Measurements from ENCODE around the gene CLEC12A.
"Not testable (repeated sequence)": the region's sequence is repeated elsewhere in the genome, so short reads cannot be mapped to it uniquely, and the experiment has no call there.

CLEC12A gene

GRCh38 chr12:9973949-9974348 lies 2.7 kb downstream of the CLEC12A start:
- DNase-seq: no peak

GRCh38 chr12:9974731-9975130 lies 3.5 kb downstream of the CLEC12A start:
- not testable (repeated sequence) for DNase-seq

- DNase-seq: no peak
Measured at GRCh38 chr12:9975614-9976013, 4.4 kb downstream of the CLEC12A start.

- DNase-seq: not testable (repeated sequence)
Measured at GRCh38 chr12:9976626-9977025, 5.4 kb downstream of the CLEC12A start.

- no peak for DNase-seq
Measured at GRCh38 chr12:9977916-9978315, 6.7 kb downstream of the CLEC12A start.

- DNase-seq: no peak
Measured at GRCh38 chr12:9980126-9980525, 8.9 kb downstream of the CLEC12A start.

GRCh38 chr12:9991876-9992275 lies 20.7 kb downstream of the CLEC12A start:
- no peak for DNase-seq

GRCh38 chr12:9992296-9992695 lies 21.1 kb downstream of the CLEC12A start:
- DNase-seq: no peak

GRCh38 chr12:9999016-9999415 lies 27.8 kb downstream of the CLEC12A start, which contains the start of gene CLEC1B:
Gene CLEC1B, minus strand, starts transcription at chr12:9999121. Its CDS starts 21 bp downstream, at chr12:9999100.
- DNase-seq: no peak

- DNase-seq: no peak
Measured at GRCh38 chr12:10001171-10001776, 30.1 kb downstream of the CLEC12A start.

- no peak for DNase-seq
Measured at GRCh38 chr12:10012630-10013330, 41.6 kb downstream of the CLEC12A start.

- DNase-seq: no peak
Measured at GRCh38 chr12:10015450-10015849, 44.2 kb downstream of the CLEC12A start.

- DNase-seq: no peak
Measured at GRCh38 chr12:10016881-10017280, 45.7 kb downstream of the CLEC12A start.

GRCh38 chr12:10018386-10018785 lies 47.2 kb downstream of the CLEC12A start:
- DNase-seq: no peak

- no peak for DNase-seq
Measured at GRCh38 chr12:10021342-10021741, 50.1 kb downstream of the CLEC12A start.

- no peak for DNase-seq
Measured at GRCh38 chr12:10025236-10025635, 54.0 kb downstream of the CLEC12A start.

GRCh38 chr12:10026666-10027065 lies 55.5 kb downstream of the CLEC12A start:
- not testable (repeated sequence) for DNase-seq

- DNase-seq: no peak
Measured at GRCh38 chr12:10027311-10027710, 56.1 kb downstream of the CLEC12A start.

GRCh38 chr12:10027721-10028120 lies 56.5 kb downstream of the CLEC12A start:
- no peak for DNase-seq

GRCh38 chr12:10030446-10030845 lies 59.2 kb downstream of the CLEC12A start, which contains the start of gene CLEC9A:
Gene CLEC9A, plus strand, starts transcription at chr12:10030682. Its CDS starts 22,006 bp downstream, at chr12:10052688.
- no peak for DNase-seq

GRCh38 chr12:10031321-10031720 lies 60.1 kb downstream of the CLEC12A start:
- no peak for DNase-seq

- no peak for DNase-seq
Measured at GRCh38 chr12:10031771-10032175, 60.6 kb downstream of the CLEC12A start.

- no peak for DNase-seq
Measured at GRCh38 chr12:10033783-10034545, 62.8 kb downstream of the CLEC12A start.

Data from activated CD4-positive, CD25-positive, alpha-beta regulatory T cell (primary cell).